Measurements from ENCODE around the gene SERPINE3.

Gene SERPINE3

DNA sequence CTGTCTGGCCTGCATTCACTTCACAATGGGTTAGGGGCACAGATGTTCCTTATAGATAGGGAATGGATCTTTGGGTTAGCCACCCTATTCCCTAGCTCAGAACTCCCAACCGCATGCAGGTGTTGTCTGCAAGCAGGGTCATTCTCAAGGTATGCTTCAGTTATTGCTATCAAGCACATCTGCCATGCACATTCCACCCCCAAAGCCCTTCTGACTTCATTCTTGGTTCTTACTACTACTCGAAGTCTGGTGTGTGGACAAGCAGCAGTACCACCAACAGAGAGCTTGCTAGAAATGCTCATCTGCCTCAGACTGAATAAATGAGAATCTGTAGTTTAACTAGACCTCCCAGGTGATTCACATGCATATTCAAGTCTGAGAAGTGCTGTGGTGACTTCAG lies 31.3 kb downstream of the SERPINE3 start:
- no peak overlapping the region for H3K4me3 Mint-ChIP-seq
- ATAC-seq (no peak), DNase-seq (no peak)
- no peaks in the 10 kb centered on the region for H3K9me3 Mint-ChIP-seq
- H3K27ac Mint-ChIP-seq, result no peak overlapping the region
- H3K27me3 Mint-ChIP-seq, result no peaks in the 10 kb centered on the region
- H3K4me1 Mint-ChIP-seq, result no peaks in the 10 kb centered on the region

DNA sequence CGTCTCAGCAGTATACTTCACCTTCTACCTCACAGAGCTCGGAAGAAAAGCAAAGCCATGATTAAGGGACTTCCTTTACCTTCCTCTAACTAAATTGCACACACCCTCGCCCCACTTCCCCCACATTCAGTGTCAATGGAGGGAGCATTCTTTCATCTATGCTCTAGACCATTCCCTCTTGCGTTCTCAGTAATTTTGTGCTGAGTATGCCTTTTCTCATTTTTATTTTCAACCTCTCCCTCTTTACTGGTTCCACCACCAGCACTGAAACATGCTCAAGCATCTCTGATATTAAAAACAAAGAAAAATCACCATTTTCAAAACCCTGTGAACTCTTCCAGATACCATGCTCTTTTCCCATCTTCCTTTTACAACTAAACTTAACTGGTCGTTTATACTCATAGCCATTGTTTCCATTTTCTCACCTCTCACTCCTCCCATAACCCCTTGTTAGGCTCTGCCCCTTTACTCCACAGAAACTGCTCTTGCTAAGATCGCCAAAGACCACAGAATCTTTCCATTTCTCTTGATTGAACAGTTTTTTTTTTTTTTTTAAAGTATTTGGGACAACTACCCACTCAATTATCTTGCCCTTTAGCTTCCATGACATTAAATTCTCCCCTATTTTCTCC lies 32.4 kb downstream of the SERPINE3 start:
- ATAC-seq (no peak), DNase-seq (no peak)
- Mint-ChIP-seq H3K27ac (no peak overlapping the region), H3K27me3 (no peaks in the 10 kb centered on the region), H3K4me3 (no peak overlapping the region), H3K4me1 (no peaks in the 10 kb centered on the region), H3K9me3 (no peaks in the 10 kb centered on the region)

DNA sequence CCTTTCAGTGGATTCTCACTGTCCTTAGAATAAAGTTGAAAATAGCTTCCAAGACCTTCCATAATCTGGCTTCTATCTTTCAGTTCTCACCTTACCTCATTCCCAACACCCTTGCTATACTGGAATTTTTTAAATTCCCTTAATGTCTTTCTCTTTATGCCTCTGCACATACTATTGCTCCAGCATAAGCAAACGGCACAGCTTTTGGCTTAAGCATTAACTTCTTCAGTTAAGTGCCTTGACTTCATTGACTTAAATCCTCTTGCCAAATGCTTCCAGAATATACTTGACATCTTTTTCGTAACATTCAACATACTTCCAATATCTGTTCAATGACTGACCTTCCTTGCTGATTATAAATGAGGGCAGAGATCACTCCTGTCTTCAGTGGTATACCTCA lies 34.0 kb downstream of the SERPINE3 start:
- no peaks in the 10 kb centered on the region for H3K9me3 Mint-ChIP-seq
- no peak for DNase-seq
- no peaks in the 10 kb centered on the region for H3K27me3 Mint-ChIP-seq
- H3K27ac Mint-ChIP-seq, result no peak overlapping the region
- H3K4me3 Mint-ChIP-seq, result no peak overlapping the region
- no peaks in the 10 kb centered on the region for H3K4me1 Mint-ChIP-seq
- no peak for ATAC-seq

DNA sequence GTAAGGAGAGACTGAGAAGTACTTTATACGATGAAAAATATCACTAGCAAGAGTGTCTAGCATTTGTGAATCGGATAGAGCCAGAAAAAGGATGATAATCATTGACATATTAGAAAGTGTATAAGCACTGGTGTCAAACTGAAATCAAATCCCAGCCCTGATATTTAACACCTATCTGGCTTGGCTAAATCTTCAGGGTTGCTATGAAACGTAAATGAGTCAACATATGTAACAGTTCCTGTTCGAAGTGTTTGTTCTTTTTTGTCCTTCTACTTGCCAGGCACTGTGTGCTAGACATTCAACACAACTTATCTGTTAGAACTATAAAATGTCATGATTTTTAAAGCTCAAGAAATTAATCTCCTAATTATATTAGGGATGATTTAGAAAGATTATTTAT lies 40.8 kb downstream of the SERPINE3 start:
- H3K4me1 Mint-ChIP-seq, result no peaks in the 10 kb centered on the region
- H3K27me3 Mint-ChIP-seq, result no peaks in the 10 kb centered on the region
- no peak overlapping the region for H3K27ac Mint-ChIP-seq
- H3K4me3 Mint-ChIP-seq, result no peak overlapping the region
- ATAC-seq (no peak), DNase-seq (no peak)
- no peaks in the 10 kb centered on the region for H3K9me3 Mint-ChIP-seq

DNA sequence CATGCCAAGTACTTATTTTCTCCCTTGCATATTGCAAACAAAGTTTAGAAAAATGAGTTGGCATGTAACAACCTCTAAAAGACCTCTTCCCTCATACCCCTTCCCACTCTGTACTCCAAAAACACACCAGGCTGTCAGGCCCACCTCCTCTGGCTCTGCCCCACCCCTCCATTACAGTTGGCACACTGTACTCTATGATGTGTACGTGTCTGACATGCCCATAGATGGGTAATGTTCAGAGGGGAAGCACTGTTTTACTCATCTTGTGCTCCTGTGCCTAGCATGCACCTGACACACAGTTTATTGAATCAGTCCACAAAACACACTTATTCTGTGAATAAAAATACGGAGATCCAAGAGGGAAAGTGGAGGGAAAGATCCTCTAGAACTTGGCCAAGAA lies 45.6 kb downstream of the SERPINE3 start:
- H3K27me3 Mint-ChIP-seq, result no peaks in the 10 kb centered on the region
- DNase-seq (no peak), ATAC-seq (no peak)
- H3K4me3 Mint-ChIP-seq, result no peak overlapping the region
- no peaks in the 10 kb centered on the region for H3K9me3 Mint-ChIP-seq
- no peak overlapping the region for H3K27ac Mint-ChIP-seq
- no peaks in the 10 kb centered on the region for H3K4me1 Mint-ChIP-seq

DNA sequence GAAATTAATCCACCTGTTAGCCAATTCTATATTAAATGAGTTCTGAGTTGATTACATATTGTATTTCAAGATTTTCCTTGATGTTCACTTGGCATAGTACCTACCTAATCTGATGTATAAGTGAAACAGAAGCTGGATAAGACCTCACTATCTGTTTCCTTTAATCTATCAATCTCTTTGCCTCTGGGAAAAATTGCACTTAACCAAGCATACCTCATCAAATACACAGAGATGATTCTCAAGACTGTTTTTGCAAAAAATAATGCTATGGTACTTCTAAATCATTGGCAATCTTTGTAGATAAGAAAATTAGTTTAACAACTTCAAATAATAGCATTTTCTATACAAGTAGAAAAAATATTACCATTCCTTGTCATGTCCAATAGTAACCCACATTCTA lies 55.2 kb downstream of the SERPINE3 start:
- Mint-ChIP-seq H3K27me3 (no peaks in the 10 kb centered on the region), H3K27ac (no peak overlapping the region), H3K9me3 (peaks cover 0 to 5% of the 10 kb centered on the region in 2 donors), H3K4me3 (no peak overlapping the region), H3K4me1 (peaks cover 26% of the 10 kb centered on the region)
- no peak for DNase-seq
- no peak for ATAC-seq

DNA sequence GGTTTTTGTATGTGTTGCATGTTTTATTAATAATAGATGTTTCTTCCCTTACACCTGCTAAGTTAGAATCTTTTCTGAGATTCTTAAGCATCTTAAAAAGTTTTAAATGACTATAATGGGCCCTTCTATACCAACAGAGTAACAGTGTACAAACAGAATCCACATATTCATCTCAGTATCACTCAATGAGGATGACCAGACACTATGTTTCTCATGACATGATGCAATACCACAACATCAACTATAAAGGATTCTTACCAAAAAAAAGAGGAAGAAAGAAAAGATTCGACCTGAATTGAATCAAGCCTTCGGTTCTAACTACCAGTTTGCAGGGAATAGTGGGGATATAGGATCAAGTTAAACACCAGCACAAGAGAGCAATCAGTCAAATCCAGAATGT lies 56.9 kb downstream of the SERPINE3 start:
- DNase-seq, result no peak
- peaks cover 35% of the 10 kb centered on the region for H3K4me1 Mint-ChIP-seq
- peak overlapping the region; percentile 13 to 72 for H3K4me3 Mint-ChIP-seq
- ATAC-seq, result peak; percentile 100
- peaks cover 0 to 7% of the 10 kb centered on the region in 2 donors for H3K9me3 Mint-ChIP-seq
- H3K27me3 Mint-ChIP-seq, result no peaks in the 10 kb centered on the region
- H3K27ac Mint-ChIP-seq, result peak overlapping the region; percentile 91 to 98

DNA sequence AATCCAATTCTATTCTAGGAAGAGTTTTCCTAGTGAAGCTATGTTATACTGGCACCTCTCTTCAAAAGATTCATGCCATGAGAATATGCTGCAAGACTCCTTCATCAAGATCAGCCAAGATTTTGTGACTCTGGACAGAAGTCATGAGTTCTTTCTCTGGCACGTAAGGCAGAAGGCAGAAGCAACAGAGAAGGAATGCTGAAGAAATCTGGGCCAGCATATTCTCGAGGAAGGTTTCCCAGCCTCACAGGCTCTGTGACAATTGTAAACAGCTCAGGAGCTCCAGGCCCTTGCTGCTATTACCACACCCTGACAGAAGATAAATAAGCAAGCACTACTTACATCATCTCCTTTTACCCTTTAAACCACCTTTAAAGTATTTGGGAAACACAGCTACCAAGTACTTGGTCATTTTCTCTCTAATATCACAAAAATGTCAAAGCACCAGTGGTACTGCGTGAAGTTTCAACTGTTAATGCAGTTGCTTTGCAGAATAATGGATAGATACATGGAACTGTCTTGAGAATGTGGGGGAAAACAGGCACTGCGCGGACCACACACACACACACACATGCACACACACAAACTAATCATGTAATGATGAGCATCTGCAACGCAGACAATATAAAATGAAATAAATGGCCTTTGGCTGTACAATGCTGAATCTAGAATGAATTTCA lies 57.9 kb downstream of the SERPINE3 start:
- H3K4me1 Mint-ChIP-seq, result peaks cover 35% of the 10 kb centered on the region
- no peak overlapping the region for H3K4me3 Mint-ChIP-seq
- no peak for DNase-seq
- H3K27ac Mint-ChIP-seq, result peak overlapping the region; percentile 34 to 79
- no peaks in the 10 kb centered on the region for H3K27me3 Mint-ChIP-seq
- peak; percentile 32 for ATAC-seq
- H3K9me3 Mint-ChIP-seq, result peaks cover 0 to 7% of the 10 kb centered on the region in 2 donors

GRCh38 chr13:51405176-51405575 lies 65.7 kb downstream of the SERPINE3 start:
- Mint-ChIP-seq H3K27me3 (no peaks in the 10 kb centered on the region), H3K4me1 (peaks cover 38% of the 10 kb centered on the region), H3K9me3 (peaks cover 5 to 10% of the 10 kb centered on the region in 2 donors), H3K4me3 (no peak overlapping the region), H3K27ac (no peak overlapping the region)
- ATAC-seq (no peak), DNase-seq (no peak)

DNA sequence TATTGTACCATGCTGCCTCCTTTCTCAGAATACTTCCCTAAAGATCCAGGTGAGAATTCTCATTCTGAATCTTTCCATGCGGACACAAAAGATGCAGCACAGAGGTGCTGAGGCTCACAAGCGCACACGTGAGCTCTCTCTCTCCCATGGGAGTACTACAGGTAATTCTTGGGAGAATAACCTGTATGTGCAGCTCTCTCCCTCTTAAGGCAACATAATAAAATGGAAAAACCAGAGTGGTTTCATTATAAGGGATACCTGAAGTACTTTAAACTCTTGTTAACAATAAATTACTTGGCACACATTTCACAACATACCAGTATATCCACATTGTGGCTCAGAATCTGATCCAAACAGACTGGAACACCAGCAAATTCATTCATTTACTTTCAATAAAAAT lies 72.9 kb downstream of the SERPINE3 start:
- ATAC-seq (no peak), DNase-seq (no peak)
- H3K4me1 Mint-ChIP-seq, result peaks cover 44% of the 10 kb centered on the region
- no peaks in the 10 kb centered on the region for H3K27me3 Mint-ChIP-seq
- H3K27ac Mint-ChIP-seq, result no peak overlapping the region
- H3K4me3 Mint-ChIP-seq, result no peak overlapping the region
- H3K9me3 Mint-ChIP-seq, result peaks cover 9 to 10% of the 10 kb centered on the region in 2 donors
